HG02973 (cell line): Measurements from ENCODE around the gene ICAM4.
"Not testable (repeated sequence)": the region's sequence is repeated elsewhere in the genome, so short reads cannot be mapped to it uniquely, and the experiment has no call there.

Experiments
- ATAC-seq: cut with Tn5 transposase; IDR thresholded peaks from one replicate; pipeline ENCODE4 v1.9.1; 2021; ENCODE audit warnings: moderate library complexity; ENCODE audit not compliant: unreplicated experiment

Gene ICAM4, protein sequence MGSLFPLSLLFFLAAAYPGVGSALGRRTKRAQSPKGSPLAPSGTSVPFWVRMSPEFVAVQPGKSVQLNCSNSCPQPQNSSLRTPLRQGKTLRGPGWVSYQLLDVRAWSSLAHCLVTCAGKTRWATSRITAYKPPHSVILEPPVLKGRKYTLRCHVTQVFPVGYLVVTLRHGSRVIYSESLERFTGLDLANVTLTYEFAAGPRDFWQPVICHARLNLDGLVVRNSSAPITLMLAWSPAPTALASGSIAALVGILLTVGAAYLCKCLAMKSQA

DNA sequence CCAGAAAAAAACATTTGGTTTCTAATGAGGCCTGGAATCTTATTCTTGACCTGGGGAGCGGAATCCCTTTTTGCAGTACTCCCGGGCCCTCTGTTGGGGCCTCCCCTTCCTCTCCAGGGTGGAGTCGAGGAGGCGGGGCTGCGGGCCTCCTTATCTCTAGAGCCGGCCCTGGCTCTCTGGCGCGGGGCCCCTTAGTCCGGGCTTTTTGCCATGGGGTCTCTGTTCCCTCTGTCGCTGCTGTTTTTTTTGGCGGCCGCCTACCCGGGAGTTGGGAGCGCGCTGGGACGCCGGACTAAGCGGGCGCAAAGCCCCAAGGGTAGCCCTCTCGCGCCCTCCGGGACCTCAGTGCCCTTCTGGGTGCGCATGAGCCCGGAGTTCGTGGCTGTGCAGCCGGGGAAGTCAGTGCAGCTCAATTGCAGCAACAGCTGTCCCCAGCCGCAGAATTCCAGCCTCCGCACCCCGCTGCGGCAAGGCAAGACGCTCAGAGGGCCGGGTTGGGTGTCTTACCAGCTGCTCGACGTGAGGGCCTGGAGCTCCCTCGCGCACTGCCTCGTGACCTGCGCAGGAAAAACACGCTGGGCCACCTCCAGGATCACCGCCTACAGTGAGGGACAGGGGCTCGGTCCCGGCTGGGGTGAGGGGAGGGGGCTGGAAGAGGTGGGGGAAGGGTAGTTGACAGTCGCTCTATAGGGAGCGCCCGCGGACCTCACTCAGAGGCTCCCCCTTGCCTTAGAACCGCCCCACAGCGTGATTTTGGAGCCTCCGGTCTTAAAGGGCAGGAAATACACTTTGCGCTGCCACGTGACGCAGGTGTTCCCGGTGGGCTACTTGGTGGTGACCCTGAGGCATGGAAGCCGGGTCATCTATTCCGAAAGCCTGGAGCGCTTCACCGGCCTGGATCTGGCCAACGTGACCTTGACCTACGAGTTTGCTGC is at the start of gene ICAM4:
Gene ICAM4, plus strand, starts transcription at position 153 of the 935 bp plus-strand sequence. Its CDS starts 58 bp downstream, at position 211.
- no peak for ATAC-seq

DNA sequence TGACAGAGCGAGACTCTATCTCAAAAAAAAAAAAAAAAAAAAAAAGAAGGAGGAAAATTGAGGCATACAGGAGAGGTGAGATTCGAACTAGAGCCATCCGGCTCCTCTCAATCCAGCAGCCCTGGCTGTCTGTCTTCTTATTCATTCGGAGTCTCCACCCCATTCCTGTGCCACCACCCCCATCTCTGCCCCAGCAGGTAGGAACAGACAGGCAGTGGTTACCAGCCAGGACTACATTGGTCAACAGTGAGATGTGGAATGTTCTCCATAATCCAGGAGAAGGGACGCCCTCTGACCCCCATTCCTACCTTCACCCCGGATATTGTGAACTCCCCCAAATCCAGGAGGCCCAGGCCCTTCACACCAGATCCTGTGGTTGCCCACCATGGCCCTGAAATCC is 49.1 kb upstream of the ICAM4 start:
- ATAC-seq, result no peak

DNA sequence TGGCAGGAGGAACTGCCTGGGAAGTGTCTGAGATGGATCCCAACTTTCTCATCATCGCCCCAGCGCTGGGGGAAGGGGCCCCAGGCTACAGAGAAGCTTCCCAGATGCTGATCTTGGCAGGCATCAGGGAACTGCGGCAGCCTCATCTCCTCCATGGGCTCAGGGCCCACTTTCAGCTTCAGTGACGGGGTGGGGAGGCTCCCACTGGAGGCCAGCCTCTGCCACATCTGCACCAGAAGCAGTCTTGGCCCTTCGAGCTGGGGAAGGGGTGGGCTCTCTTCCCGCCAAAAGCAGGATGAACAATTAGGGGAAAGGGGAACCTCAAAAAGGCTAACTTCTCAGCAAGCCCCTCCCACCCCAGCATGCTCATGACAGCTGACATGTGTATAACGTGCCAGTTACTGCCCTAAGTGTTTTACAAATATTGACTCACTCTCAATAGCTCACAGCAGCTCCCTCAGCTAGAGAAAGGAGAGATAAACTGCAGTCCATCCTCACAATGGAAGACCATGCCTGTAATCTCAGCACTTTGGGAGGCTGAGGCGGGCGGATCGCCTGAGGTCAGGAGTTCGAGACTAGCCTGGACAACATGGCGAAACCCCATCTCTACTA is 48.5 kb upstream of the ICAM4 start:
- no peak for ATAC-seq

DNA sequence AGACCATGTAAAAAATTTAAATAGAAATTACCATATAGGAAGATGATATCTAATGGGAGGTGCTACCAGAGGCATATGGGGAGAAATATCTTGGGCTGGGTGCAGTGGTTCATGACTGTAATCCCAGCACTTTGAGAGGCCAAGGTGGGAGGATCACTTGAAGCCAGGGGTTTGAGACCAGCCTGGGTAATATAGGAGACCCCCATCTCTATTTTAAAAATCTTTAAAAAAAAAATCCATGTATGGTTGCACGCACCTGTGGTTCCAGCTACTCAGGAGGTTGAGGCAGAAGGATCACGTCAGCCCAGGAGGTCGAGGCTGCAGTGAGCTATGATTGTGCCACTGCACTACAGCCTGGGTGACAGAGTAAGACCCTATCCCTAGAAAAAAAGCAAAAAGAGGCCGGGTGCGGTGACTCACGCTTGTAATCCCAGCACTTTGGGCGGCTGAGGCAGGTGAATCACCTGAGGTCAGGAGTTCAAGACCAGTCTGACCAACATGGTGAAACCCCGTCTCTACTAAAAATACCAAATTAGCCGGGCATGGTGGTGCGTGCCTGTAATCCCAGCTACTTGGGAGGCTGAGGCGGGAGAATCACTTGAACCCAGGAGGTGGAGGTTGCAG is 44.8 kb upstream of the ICAM4 start:
- not testable (repeated sequence) for ATAC-seq

DNA sequence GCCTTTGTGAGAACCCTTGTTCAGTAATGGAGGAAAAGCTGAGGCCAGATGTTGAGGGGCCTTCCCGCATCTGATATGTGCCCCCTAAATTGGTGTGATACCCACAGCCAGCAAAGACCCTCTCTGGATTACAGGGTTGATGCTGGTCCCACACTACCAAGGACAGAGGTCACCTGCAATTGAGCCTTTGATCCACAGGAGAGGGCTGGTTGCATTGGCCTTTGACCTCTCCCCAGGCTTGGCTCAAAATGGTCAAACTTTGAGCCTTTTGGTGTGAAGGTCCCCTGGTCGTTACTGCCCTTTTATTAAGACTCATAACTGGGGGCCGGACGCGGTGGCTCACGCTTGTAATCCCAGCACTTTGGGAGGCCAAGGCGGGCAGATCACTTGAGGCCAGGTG is 43.1 kb upstream of the ICAM4 start:
- no peak for ATAC-seq

DNA sequence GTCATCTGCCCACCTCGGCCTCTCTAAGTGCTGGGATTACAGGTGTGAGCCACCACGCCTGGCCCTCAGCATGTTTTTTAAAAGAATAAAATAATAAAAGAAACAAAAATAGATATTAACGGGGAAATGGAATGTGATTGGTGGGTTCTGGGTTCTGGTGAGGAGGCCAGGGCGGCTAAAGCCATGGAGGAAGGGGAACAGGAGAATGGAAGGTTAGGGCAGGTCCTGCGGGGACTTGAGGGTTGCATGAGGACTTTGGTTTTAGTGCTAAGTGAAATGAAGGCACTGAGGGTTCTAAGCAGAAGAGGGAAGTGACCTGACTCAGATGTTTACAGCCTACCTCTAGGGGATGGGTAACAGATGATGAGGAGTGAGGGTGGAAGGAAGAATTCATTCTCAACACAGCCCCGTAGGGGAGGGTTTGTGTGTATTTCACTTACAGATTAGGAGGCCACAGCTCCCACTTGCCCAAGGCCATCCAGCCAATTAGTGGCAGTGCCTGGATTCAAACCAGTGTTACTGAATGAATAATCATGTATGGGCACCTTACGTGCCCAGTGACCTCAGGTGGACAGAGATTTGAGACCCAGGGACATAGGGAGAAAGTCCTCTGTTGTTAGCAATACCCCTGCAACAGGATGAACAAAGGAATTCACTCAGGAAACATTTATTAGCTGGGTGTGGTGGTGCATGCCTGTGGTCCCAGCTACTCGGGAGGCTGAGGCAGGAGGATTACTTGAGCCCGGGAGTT is 41.4 kb upstream of the ICAM4 start:
- ATAC-seq, result no peak

DNA sequence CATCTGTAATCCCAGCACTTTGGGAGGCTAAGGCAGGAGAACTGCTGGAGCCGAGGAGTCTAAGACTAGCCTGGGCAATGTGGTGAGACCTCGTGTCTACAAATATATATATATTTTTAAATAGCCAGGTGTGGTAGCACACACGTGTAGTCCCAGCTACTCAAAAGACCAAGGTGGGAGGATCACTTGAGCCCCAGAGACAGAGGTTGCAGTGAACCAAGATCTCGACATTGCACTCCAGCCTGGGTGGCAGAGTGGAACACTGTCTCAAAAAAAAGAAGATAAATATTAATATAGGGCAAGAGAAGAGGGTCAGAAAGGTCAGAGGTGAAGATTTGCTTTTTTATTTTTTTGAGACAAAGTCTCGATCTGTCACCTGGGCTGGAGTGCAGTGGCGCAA is 40.2 kb upstream of the ICAM4 start:
- ATAC-seq, result no peak

DNA sequence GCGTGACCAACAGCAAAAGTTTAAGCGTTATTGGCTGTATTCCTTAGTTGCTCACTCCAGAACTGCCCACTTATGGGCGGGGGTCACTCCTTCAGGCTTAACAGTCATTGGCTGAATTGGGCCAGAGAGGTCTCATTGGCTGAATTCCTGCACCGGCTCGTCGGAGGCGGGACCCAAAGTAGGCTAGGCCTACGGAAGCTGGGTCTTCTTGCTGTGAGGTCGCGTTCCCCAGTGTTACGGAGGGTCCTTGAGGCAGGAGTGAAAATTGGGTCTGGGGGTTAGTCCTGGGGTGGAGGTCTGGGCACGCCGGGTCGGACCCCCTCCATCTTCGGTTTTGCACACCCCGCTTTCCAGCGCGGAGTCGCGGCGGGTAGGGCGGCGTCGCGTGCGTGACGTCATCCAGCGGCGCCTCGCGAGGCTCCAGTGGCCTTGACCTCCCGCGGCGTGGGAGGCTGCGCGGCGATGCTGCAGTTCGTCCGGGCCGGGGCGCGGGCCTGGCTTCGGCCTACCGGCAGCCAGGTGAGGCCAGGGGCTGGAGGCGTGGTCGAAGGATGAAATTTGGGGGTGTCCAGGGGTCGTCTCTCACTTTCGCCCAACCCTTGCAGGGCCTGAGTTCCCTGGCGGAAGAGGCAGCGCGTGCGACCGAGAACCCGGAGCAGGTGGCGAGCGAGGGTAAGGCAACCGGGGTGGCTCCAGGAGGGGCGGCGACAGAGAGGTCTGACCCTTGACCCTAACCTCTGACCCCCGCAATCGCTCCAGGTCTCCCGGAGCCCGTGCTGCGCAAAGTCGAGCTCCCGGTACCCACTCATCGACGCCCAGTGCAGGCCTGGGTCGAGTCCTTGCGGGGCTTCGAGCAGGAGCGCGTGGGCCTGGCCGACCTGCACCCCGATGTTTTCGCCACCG is 34.7 kb upstream of the ICAM4 start, which contains the start of gene MRPL4:
Gene MRPL4, plus strand, starts transcription at position 423 of the 903 bp plus-strand sequence. Its CDS starts 40 bp downstream, at position 463.
- peak; percentile 87 for ATAC-seq

DNA sequence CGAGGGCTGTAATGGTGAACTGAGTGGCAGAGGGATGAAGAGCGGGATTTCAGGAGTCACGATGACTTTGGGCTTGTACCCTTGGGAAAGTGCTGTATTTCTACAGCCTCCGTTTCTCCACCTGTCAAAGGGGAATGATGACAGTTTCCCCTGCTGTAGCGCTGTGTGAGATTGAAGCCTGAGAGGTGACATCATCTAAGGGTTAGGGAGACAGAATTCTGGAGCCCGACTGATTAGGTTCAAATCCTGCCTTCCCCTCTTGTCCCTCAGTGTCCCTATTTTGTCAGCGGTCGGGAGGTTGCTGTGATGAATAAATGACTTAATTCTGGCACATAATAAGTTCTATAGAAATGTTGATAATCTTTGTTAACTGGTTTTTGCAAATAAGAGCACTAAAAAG is 34.0 kb upstream of the ICAM4 start:
- ATAC-seq, result no peak

DNA sequence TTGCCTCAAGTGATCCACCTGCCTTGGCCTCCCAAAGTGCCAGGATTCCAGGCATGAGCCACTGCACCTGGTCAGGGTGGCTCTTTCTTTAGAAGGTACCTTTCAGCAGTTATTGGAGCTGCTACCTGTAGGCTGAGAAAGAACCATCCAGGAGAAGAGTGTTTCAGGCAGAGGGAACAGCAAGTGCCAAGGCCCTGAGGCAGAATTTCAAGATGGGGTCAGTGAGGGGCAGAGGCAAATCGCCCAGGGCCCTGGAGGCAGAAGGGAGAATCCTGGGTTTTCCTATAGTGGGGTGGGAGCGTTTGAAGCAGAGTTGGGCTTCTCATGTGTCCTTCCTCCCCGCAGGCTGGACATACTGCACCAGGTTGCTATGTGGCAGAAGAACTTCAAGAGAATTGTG is 32.5 kb upstream of the ICAM4 start:
- no peak for ATAC-seq

DNA sequence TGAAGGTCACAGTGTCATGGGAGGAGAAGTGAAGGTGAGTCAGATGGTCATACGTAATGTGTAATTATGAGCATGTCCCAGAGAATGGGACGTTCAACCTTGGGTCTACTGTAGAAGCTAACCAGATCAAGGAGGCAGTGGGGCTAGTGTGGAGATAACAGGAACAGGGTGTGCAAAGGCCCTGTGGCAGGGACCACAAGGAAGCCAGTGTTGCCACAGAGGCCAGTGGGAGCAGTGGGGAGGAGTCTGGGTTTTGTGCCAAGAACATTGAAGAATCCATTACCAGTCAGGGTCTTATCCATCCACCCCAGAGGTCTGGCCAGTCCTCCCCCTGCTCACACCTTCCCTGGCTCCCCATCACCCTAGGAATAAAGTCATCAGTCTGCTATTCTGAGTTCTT is 31.4 kb upstream of the ICAM4 start:
- ATAC-seq, result no peak

DNA sequence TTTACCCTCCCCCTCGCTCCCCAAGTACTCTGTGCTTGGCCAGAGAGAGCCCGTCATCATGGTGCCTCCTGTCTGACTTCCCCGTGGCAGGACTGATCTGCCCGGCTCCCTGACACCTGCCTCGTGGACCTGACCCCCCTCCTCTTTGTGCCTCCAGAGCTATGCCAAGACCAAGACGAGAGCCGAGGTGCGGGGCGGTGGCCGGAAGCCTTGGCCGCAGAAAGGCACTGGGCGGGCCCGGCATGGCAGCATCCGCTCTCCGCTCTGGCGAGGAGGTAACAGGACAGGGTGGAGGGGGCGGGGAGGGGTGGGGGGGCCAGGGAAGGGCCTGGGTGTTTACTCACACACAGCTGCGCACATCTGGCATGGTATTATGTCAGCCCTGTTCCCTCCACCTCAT is 30.2 kb upstream of the ICAM4 start:
- ATAC-seq, result no peak

DNA sequence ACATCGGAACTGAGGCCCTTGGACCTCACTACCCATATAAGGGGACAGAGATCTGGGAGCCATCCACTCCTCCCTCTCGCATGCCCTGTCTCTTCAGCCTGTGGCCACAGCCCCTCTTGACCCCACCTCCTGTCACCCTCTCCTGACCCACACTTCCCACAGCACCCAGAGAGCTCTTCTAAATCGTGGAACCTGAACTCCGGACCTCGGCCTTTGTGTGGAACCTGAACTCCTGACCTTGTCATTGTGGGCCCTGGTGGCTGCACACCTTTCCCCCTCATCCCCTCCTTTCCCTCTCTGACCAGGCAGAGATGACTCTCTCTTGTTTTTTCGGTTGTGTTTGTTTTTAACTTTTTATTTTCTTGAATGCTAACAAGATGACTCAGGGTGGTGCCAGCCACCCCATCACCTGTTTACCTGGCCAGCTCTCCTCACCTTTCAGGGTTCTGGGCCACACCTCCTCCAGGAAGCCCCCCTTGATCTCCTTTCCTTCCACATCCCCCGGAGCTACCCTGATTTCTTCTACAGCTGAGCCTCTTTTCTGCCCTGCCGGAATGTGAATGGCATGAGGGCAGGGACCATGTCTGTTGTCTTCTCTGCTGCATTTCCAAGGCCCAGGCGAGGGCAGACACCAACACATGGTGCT is 29.7 kb upstream of the ICAM4 start:
- no peak for ATAC-seq

DNA sequence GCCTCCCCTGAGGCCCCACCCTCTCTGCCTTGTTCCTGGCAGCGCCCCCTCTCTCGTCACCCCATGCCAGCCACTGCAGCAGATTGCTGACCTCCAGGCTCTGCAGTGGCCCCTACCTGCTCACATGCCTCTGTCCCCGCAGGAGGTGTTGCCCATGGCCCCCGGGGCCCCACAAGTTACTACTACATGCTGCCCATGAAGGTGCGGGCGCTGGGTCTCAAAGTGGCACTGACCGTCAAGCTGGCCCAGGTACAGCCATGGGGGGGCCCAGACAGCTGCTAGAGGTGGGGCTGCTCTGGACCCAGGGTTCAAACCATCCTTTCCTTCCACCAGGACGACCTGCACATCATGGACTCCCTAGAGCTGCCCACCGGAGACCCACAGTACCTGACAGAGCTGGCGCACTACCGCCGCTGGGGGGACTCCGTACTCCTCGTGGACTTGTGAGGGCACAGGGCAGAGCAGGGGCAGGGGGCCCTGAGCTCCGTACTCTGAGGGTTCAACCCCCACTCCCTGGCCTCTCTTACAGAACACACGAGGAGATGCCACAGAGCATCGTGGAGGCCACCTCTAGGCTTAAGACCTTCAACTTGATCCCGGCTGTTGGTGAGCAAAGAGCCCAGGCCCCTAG is 28.6 kb upstream of the ICAM4 start:
- no peak for ATAC-seq

DNA sequence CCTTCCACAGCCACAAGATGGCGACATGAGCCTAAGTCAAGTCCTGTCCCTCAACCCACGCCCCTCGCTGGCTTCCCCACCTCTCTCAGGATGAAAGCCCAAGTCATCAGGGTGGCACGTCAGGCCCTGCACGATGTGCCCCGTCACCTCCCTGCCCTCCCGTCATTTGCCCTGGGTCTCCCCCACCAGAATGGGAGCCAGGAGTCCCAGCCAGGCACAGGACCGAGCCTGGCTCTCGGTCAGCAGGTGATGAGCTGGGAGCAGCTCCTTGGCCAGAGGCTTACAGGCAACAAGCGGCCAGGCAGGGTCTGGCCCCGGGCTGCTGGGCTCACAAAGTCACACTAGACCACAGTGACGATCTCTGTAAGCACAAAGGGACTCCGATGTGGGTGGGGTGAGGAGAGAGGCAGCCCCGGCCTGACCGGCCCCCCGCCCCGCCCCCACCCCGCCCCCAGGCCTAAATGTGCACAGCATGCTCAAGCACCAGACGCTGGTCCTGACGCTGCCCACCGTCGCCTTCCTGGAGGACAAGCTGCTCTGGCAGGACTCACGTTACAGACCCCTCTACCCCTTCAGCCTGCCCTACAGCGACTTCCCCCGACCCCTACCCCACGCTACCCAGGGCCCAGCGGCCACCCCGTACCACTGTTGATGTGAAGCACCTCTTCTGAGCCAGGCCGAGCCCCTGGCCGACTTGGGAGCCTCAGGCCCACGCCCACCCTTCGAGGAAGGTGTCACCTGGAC is 27.4 kb upstream of the ICAM4 start:
- no peak for ATAC-seq

DNA sequence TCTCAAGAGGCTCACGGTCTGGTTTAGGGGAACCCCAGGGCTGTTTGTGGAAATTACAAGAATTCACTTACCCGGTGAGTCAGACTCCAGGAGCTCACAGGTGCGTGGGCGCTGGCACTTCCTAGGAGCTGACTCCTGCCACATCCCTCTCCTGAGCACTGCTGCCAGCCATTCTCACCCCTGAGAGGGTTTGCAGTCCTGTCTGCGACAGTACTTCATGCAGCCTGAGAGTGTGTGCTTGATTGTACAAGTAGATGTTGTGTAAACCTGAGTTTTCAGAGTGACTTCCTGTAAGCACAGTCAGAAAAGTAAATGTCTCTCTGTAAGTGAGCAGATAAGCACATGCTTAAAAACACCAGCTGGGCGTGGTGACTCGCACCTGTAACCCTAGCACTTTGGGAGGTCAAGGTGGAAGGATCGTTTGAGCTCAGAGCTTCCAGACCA is 26.6 kb upstream of the ICAM4 start:
- ATAC-seq, result no peak

DNA sequence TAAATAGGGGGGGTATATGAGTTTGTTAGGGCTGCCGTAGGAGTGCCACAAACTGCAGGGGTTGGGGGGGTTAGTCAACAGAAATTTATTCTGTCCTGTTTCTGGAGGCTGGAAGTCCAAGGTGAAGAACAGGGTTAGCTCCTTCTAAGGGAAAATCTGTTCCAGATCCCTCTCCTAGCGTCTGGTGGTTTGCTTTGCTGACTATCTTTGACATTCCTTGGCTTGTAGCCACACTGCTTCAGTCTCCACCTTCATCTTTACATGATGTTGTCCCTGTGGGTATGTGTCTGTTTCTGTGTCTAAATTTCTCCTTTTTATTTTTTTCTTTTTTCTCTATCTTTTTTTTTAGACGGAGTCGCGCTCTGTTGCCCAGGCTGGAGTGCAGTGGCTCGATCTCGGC is 24.0 kb upstream of the ICAM4 start:
- no peak for ATAC-seq

DNA sequence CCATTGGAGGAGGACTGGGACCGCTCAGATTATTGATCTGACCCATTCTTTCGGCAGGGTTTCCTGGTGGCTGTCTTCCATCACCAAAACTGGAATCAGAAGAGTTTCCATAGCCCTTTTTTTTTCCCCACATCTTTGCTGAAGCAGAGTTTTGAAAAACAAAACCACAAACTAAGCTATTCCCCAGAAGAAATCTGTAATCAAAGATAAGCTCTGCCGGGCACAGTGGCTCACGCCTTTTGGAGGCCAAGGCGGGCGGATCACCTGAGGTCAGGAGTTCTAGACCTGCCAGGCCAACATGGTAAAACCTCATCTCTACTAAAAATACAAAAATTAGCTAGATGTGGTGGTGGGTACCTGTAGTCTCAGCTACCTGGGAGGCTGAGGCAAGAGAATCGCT is 20.0 kb upstream of the ICAM4 start:
- no peak for ATAC-seq
